GM23338 (cell line): ENCODE measurements around the gene UBL3. TPM values are rescaled to one million over a fixed set of nuclear protein-coding genes. Genes with fewer than 3 reads are reported as not detected.

ENCODE experiments used
- ATAC-seq: fragments of 200-7000 bp; cut with Tn5 transposase; 3 replicates; pipeline ENCODE4 v1.9.1; 2020
- DNase-seq: peaks from one replicate; pipeline ENCODE4 v3.0.0-alpha.2; 2015; ENCODE audit warnings: low spot score
- H2AFZ ChIP-seq: fragments of 200-600 bp; sonication (generic); 2 replicates; pipeline ENCODE4 v1.8.0; 2016; ENCODE audit warnings: antibody characterized with exemption, mild to moderate bottlenecking, moderate library complexity
- H3F3A ChIP-seq: fragments of 200-600 bp; sonication (generic); replicated peaks from 2 replicates; pipeline ENCODE4 v1.8.0; 2017; ENCODE audit warnings: antibody characterized with exemption, mixed run types, low read depth
- H3K27ac ChIP-seq: fragments of 200-600 bp; sonication (generic); 2 replicates; pipeline ENCODE4 v1.6.1; 2016; ENCODE audit warnings: low read depth
- H3K27me3 ChIP-seq: fragments of 200-600 bp; sonication (generic); 2 replicates; pipeline ENCODE4 v1.8.0; 2016; ENCODE audit warnings: mild to moderate bottlenecking, mixed run types, moderate library complexity; ENCODE audit not compliant: insufficient read depth
- H3K36me3 ChIP-seq: fragments of 200-600 bp; sonication (generic); 2 replicates; pipeline ENCODE4 v1.8.0; 2016; ENCODE audit warnings: mild to moderate bottlenecking; ENCODE audit not compliant: insufficient read depth
- H3K4me1 ChIP-seq: fragments of 200-600 bp; sonication (generic); 2 replicates; pipeline ENCODE4 v1.8.0; 2016; ENCODE audit warnings: mild to moderate bottlenecking, moderate library complexity; ENCODE audit not compliant: insufficient read depth
- H3K4me2 ChIP-seq: fragments of 200-600 bp; sonication (generic); 2 replicates; pipeline ENCODE4 v1.7.1; 2017; ENCODE audit warnings: mixed run types
- H3K4me3 ChIP-seq: fragments of 200-600 bp; sonication (generic); 2 replicates; pipeline ENCODE4 v1.6.1; 2016; ENCODE audit warnings: mixed run types
- H3K79me2 ChIP-seq: fragments of 200-600 bp; sonication (generic); replicated peaks from 2 replicates; pipeline ENCODE4 v1.8.0; 2017; ENCODE audit warnings: mild to moderate bottlenecking; ENCODE audit not compliant: insufficient read depth
- H3K9me2 ChIP-seq: fragments of 200-600 bp; sonication (generic); 2 replicates; pipeline ENCODE4 v1.8.0; 2017; ENCODE audit not compliant: insufficient read depth
- H4K20me1 ChIP-seq: fragments of 200-600 bp; sonication (generic); replicated peaks from 2 replicates; pipeline ENCODE4 v1.8.0; 2017; ENCODE audit warnings: mild to moderate bottlenecking; ENCODE audit not compliant: insufficient read depth
- H3K27ac Mint-ChIP-seq: 2 replicates; pipeline ENCODE4 v1.8.0; 2020; ENCODE audit warnings: inconsistent platforms, mild to moderate bottlenecking, moderate library complexity, mixed read lengths
- H3K27me3 Mint-ChIP-seq: 3 replicates; pipeline ENCODE4 v1.8.0; 2022; ENCODE audit warnings: low read depth, mild to moderate bottlenecking, moderate library complexity, mixed read lengths, inconsistent platforms; ENCODE audit not compliant: insufficient read depth, poor library complexity
- H3K36me3 Mint-ChIP-seq: 3 replicates; pipeline ENCODE4 v1.8.0; 2021; ENCODE audit warnings: low read depth, mild to moderate bottlenecking, inconsistent platforms, moderate library complexity, mixed read lengths
- H3K4me1 Mint-ChIP-seq: 3 replicates; pipeline ENCODE4 v1.8.0; 2020; ENCODE audit warnings: mild to moderate bottlenecking, inconsistent platforms, mixed read lengths
- H3K4me3 Mint-ChIP-seq: 3 replicates; pipeline ENCODE4 v1.8.0; 2021; ENCODE audit warnings: moderate library complexity, mild to moderate bottlenecking, inconsistent platforms, mixed read lengths
- H3K9me3 Mint-ChIP-seq: 3 replicates; pipeline ENCODE4 v1.8.0; 2020; ENCODE audit warnings: moderate library complexity, mild to moderate bottlenecking, inconsistent platforms, mixed read lengths
- CREB1 ChIP-seq: fragments of 250-450 bp; sonication (Bioruptor Pico); IDR thresholded peaks from 2 replicates; pipeline ENCODE4 v1.5.0; 2020; ENCODE audit warnings: low read depth, mild to moderate bottlenecking, moderate library complexity
- EZH2 ChIP-seq: fragments of 200-600 bp; sonication (generic); IDR thresholded peaks from one replicate; pipeline ENCODE4 v1.8.0; 2017; ENCODE audit warnings: antibody characterized with exemption, mild to moderate bottlenecking, low read depth; ENCODE audit not compliant: unreplicated experiment
- EZH2phosphoT487 ChIP-seq: fragments of 200-600 bp; sonication (generic); IDR thresholded peaks from one replicate; pipeline ENCODE4 v1.8.1; 2018; ENCODE audit warnings: antibody characterized with exemption; ENCODE audit not compliant: unreplicated experiment
- JUNB ChIP-seq: IDR thresholded peaks from one replicate; pipeline ENCODE4 v1.6.1; 2016; ENCODE audit warnings: antibody characterized with exemption; ENCODE audit not compliant: unreplicated experiment
- NANOG ChIP-seq: IDR thresholded peaks from 2 replicates; pipeline ENCODE4 v1.6.1; 2016; ENCODE audit warnings: antibody characterized with exemption, borderline replicate concordance
- POLR2AphosphoS5 ChIP-seq: IDR thresholded peaks from 2 replicates; pipeline ENCODE4 v1.6.1; 2016; ENCODE audit warnings: antibody characterized with exemption, low read depth
- STAT1 ChIP-seq: IDR thresholded peaks from one replicate; pipeline ENCODE4 v1.6.1; 2016; ENCODE audit warnings: antibody characterized with exemption; ENCODE audit not compliant: unreplicated experiment
- ZNF114 ChIP-seq: fragments of 250-450 bp; sonication (Bioruptor Pico); IDR thresholded peaks from 2 replicates; pipeline ENCODE4 v1.5.0; 2020; ENCODE audit warnings: mild to moderate bottlenecking, moderate library complexity
- ZNF331 ChIP-seq: fragments of 250-450 bp; sonication (Bioruptor Pico); IDR thresholded peaks from 2 replicates; pipeline ENCODE4 v1.5.0; 2020; ENCODE audit warnings: low read depth, mild to moderate bottlenecking, moderate library complexity
- polyA plus RNA-seq: library from polyadenylated mRNA; unstranded; fragments of >200 nt; fragmentation: Nextera tagmentation; extraction: Ambion mirVana; gene quantifications from 2 replicates; pipeline ENCODE4 v1.2.1, GENCODE V29; 2016
- total RNA-seq: library from RNA; depleted of rRNA; stranded (reverse); fragments of >200 nt; shearing (Covaris generic); gene quantifications from 2 replicates; pipeline ENCODE4 v1.2.3, GENCODE V29; 2014
- TF ChIP-seq, protein P1 (sequence below): fragments of 250-450 bp; sonication (Bioruptor Pico); IDR thresholded peaks from 2 replicates; pipeline ENCODE4 v1.5.0; 2020; ENCODE audit warnings: mild to moderate bottlenecking, moderate library complexity
- TF ChIP-seq, protein P2 (sequence below): IDR thresholded peaks from 2 replicates; pipeline ENCODE4 v1.6.1; 2016; ENCODE audit warnings: antibody characterized with exemption
- TF ChIP-seq, protein P3 (sequence below), 2 experiments: fragments of 200-600 bp in 1 of 2; sonication (generic) in 1 of 2; conservative IDR thresholded peaks; 2 replicates each; pipeline versions ENCODE4 v1.5.1 to v1.6.1; 2016 to 2017; ENCODE audit warnings: antibody characterized with exemption in 2 of 2, low read depth in 2 of 2, mild to moderate bottlenecking in 2 of 2, moderate library complexity in 1 of 2
- TF ChIP-seq, protein P4 (sequence below): IDR thresholded peaks from one replicate; pipeline ENCODE4 v1.6.1; 2018; ENCODE audit warnings: antibody characterized with exemption; ENCODE audit not compliant: unreplicated experiment

Gene UBL3
- total and polyA plus RNA-seq, 2 experiments from 2014 or later, result 9.7 to 21.1 TPM

DNA sequence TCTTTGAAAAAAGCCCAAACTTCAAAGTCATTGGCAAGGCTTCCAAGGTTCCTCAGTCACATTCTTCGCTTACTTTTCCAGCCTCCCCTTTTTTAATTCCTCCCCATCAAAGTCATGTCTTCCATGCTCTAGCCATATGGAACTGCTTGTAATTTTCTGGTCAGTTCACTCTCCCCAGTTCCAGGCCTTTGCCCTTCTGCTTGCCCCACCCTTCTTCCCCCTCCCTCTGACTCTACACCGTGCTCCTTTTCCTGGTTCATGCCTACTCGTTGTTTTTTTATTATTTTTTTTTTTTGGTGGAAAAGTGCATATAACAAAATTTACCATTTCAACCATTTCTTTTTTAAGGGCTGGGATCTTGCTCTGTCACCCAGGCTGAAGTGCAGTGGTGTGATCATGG, 102.3 kb downstream of the UBL3 start:
- H3K4me2 ChIP-seq, result no peak overlapping the region
- H3K27ac ChIP-seq, result no peak overlapping the region
- no peaks in the 10 kb centered on the region for H3K9me2 ChIP-seq
- DNase-seq (no peak), ATAC-seq (no peak)
- H2AFZ ChIP-seq, result no peak overlapping the region
- H3K27me3 ChIP-seq, result no peaks in the 10 kb centered on the region
- H3K4me3 ChIP-seq, result no peak overlapping the region
- no peaks in the 10 kb centered on the region for H3K36me3 ChIP-seq
- H3K27me3 Mint-ChIP-seq, result peaks cover 7% of the 10 kb centered on the region
- TF ChIP-seq EZH2 (no peak), ZNF114 (CRISPR knock-in tag) (no peak), ZNF331 (CRISPR knock-in tag) (no peak), NANOG (no peak), STAT1 (no peak), CREB1 (CRISPR knock-in tag) (no peak), JUNB (no peak), EZH2phosphoT487 (no peak), POLR2AphosphoS5 (no peak)
- TF ChIP-seq, protein P1, sequence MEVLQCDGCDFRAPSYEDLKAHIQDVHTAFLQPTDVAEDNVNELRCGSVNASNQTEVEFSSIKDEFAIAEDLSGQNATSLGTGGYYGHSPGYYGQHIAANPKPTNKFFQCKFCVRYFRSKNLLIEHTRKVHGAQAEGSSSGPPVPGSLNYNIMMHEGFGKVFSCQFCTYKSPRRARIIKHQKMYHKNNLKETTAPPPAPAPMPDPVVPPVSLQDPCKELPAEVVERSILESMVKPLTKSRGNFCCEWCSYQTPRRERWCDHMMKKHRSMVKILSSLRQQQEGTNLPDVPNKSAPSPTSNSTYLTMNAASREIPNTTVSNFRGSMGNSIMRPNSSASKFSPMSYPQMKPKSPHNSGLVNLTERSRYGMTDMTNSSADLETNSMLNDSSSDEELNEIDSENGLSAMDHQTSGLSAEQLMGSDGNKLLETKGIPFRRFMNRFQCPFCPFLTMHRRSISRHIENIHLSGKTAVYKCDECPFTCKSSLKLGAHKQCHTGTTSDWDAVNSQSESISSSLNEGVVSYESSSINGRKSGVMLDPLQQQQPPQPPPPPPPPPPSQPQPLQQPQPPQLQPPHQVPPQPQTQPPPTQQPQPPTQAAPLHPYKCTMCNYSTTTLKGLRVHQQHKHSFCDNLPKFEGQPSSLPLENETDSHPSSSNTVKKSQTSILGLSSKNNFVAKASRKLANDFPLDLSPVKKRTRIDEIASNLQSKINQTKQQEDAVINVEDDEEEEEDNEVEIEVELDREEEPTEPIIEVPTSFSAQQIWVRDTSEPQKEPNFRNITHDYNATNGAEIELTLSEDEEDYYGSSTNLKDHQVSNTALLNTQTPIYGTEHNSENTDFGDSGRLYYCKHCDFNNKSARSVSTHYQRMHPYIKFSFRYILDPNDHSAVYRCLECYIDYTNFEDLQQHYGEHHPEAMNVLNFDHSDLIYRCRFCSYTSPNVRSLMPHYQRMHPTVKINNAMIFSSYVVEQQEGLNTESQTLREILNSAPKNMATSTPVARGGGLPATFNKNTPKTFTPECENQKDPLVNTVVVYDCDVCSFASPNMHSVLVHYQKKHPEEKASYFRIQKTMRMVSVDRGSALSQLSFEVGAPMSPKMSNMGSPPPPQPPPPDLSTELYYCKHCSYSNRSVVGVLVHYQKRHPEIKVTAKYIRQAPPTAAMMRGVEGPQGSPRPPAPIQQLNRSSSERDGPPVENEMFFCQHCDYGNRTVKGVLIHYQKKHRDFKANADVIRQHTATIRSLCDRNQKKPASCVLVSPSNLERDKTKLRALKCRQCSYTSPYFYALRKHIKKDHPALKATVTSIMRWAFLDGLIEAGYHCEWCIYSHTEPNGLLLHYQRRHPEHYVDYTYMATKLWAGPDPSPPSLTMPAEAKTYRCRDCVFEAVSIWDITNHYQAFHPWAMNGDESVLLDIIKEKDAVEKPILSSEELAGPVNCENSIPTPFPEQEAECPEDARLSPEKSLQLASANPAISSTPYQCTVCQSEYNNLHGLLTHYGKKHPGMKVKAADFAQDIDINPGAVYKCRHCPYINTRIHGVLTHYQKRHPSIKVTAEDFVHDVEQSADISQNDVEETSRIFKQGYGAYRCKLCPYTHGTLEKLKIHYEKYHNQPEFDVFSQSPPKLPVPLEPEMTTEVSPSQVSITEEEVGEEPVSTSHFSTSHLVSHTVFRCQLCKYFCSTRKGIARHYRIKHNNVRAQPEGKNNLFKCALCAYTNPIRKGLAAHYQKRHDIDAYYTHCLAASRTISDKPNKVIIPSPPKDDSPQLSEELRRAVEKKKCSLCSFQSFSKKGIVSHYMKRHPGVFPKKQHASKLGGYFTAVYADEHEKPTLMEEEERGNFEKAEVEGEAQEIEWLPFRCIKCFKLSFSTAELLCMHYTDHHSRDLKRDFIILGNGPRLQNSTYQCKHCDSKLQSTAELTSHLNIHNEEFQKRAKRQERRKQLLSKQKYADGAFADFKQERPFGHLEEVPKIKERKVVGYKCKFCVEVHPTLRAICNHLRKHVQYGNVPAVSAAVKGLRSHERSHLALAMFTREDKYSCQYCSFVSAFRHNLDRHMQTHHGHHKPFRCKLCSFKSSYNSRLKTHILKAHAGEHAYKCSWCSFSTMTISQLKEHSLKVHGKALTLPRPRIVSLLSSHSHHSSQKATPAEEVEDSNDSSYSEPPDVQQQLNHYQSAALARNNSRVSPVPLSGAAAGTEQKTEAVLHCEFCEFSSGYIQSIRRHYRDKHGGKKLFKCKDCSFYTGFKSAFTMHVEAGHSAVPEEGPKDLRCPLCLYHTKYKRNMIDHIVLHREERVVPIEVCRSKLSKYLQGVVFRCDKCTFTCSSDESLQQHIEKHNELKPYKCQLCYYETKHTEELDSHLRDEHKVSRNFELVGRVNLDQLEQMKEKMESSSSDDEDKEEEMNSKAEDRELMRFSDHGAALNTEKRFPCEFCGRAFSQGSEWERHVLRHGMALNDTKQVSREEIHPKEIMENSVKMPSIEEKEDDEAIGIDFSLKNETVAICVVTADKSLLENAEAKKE (CRISPR knock-in tag), result no peak
- TF ChIP-seq, protein P2, sequence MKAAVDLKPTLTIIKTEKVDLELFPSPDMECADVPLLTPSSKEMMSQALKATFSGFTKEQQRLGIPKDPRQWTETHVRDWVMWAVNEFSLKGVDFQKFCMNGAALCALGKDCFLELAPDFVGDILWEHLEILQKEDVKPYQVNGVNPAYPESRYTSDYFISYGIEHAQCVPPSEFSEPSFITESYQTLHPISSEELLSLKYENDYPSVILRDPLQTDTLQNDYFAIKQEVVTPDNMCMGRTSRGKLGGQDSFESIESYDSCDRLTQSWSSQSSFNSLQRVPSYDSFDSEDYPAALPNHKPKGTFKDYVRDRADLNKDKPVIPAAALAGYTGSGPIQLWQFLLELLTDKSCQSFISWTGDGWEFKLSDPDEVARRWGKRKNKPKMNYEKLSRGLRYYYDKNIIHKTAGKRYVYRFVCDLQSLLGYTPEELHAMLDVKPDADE, result no peak
- TF ChIP-seq, protein P3, sequence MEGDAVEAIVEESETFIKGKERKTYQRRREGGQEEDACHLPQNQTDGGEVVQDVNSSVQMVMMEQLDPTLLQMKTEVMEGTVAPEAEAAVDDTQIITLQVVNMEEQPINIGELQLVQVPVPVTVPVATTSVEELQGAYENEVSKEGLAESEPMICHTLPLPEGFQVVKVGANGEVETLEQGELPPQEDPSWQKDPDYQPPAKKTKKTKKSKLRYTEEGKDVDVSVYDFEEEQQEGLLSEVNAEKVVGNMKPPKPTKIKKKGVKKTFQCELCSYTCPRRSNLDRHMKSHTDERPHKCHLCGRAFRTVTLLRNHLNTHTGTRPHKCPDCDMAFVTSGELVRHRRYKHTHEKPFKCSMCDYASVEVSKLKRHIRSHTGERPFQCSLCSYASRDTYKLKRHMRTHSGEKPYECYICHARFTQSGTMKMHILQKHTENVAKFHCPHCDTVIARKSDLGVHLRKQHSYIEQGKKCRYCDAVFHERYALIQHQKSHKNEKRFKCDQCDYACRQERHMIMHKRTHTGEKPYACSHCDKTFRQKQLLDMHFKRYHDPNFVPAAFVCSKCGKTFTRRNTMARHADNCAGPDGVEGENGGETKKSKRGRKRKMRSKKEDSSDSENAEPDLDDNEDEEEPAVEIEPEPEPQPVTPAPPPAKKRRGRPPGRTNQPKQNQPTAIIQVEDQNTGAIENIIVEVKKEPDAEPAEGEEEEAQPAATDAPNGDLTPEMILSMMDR (conservative IDR thresholded peaks at IDR 0.05; ENCODE audit: low read depth in 2 of 2), result no peak
- TF ChIP-seq, protein P4, sequence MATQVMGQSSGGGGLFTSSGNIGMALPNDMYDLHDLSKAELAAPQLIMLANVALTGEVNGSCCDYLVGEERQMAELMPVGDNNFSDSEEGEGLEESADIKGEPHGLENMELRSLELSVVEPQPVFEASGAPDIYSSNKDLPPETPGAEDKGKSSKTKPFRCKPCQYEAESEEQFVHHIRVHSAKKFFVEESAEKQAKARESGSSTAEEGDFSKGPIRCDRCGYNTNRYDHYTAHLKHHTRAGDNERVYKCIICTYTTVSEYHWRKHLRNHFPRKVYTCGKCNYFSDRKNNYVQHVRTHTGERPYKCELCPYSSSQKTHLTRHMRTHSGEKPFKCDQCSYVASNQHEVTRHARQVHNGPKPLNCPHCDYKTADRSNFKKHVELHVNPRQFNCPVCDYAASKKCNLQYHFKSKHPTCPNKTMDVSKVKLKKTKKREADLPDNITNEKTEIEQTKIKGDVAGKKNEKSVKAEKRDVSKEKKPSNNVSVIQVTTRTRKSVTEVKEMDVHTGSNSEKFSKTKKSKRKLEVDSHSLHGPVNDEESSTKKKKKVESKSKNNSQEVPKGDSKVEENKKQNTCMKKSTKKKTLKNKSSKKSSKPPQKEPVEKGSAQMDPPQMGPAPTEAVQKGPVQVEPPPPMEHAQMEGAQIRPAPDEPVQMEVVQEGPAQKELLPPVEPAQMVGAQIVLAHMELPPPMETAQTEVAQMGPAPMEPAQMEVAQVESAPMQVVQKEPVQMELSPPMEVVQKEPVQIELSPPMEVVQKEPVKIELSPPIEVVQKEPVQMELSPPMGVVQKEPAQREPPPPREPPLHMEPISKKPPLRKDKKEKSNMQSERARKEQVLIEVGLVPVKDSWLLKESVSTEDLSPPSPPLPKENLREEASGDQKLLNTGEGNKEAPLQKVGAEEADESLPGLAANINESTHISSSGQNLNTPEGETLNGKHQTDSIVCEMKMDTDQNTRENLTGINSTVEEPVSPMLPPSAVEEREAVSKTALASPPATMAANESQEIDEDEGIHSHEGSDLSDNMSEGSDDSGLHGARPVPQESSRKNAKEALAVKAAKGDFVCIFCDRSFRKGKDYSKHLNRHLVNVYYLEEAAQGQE, result no peak
- H3K36me3 Mint-ChIP-seq, result no peaks in the 10 kb centered on the region
- no peaks in the 10 kb centered on the region for H3K4me1 Mint-ChIP-seq
- H3K4me1 ChIP-seq, result no peaks in the 10 kb centered on the region
- no peaks in the 10 kb centered on the region for H3K79me2 ChIP-seq
- no peaks in the 10 kb centered on the region for H3F3A ChIP-seq
- H4K20me1 ChIP-seq, result no peaks in the 10 kb centered on the region
- H3K9me3 Mint-ChIP-seq, result no peaks in the 10 kb centered on the region
- no peak overlapping the region for H3K27ac Mint-ChIP-seq
- no peak overlapping the region for H3K4me3 Mint-ChIP-seq
